H9 (cell line): Measurements from ENCODE around the gene RASGRP4. TPM values are rescaled to one million over a fixed set of nuclear protein-coding genes. Genes with fewer than 3 reads are reported as not detected.

ENCODE experiments used
- DNase-seq: peaks from one replicate; pipeline ENCODE4 v3.0.0-alpha.2; 2017
- H2AFZ ChIP-seq: one replicate; pipeline ENCODE4 v1.6.1; 2013; ENCODE audit warnings: mild to moderate bottlenecking, low read length, control low read depth, moderate library complexity
- H2AK5ac ChIP-seq: 2 replicates; pipeline ENCODE4 v1.6.1; 2013; ENCODE audit warnings: low read length, control low read depth, mixed read lengths; ENCODE audit not compliant: insufficient read length
- H2BK120ac ChIP-seq: one replicate; pipeline ENCODE4 v1.6.1; 2013; ENCODE audit warnings: low read depth, mild to moderate bottlenecking, low read length, control low read depth, inconsistent platforms; ENCODE audit not compliant: poor library complexity, severe bottlenecking
- H2BK12ac ChIP-seq: 2 replicates; pipeline ENCODE4 v1.6.1; 2013; ENCODE audit warnings: low read length, control low read depth, mixed read lengths, low read depth; ENCODE audit not compliant: insufficient read length
- H2BK15ac ChIP-seq: 2 replicates; pipeline ENCODE4 v1.6.1; 2013; ENCODE audit warnings: low read depth, low read length, control low read depth
- H2BK20ac ChIP-seq: one replicate; pipeline ENCODE4 v1.6.1; 2013; ENCODE audit warnings: low read depth, mild to moderate bottlenecking, low read length, control low read depth, inconsistent platforms; ENCODE audit not compliant: poor library complexity, severe bottlenecking
- H2BK5ac ChIP-seq: 2 replicates; pipeline ENCODE4 v1.6.1; 2013; ENCODE audit warnings: low read length, control low read depth, mixed read lengths; ENCODE audit not compliant: insufficient read length
- H3K14ac ChIP-seq: 2 replicates; pipeline ENCODE4 v1.6.1; 2013; ENCODE audit warnings: low read length, control low read depth; ENCODE audit not compliant: insufficient read depth
- H3K18ac ChIP-seq: 2 replicates; pipeline ENCODE4 v1.6.1; 2013; ENCODE audit warnings: low read depth, mild to moderate bottlenecking, mixed read lengths, low read length, control low read depth; ENCODE audit not compliant: insufficient read length
- H3K23ac ChIP-seq: 2 replicates; pipeline ENCODE4 v1.6.1; 2013; ENCODE audit warnings: low read length, control low read depth, mixed read lengths, low read depth; ENCODE audit not compliant: insufficient read length
- H3K23me2 ChIP-seq: 2 replicates; pipeline ENCODE4 v1.6.1; 2013; ENCODE audit warnings: low read depth, mild to moderate bottlenecking, mixed read lengths, low read length, control low read depth; ENCODE audit not compliant: insufficient read length, poor library complexity, severe bottlenecking
- H3K27ac ChIP-seq: 2 replicates; pipeline ENCODE4 v1.5.1; 2013; ENCODE audit warnings: low read length, control low read depth, mixed read lengths, low read depth; ENCODE audit not compliant: insufficient read length
- H3K27me3 ChIP-seq: 2 replicates; pipeline ENCODE4 v1.6.1; 2013; ENCODE audit warnings: low read length, control low read depth, inconsistent platforms; ENCODE audit not compliant: insufficient read depth
- H3K4ac ChIP-seq: 2 replicates; pipeline ENCODE4 v1.6.1; 2013; ENCODE audit warnings: low read depth, mild to moderate bottlenecking, control low read depth, inconsistent platforms, low read length, moderate library complexity
- H3K4me1 ChIP-seq: 2 replicates; pipeline ENCODE4 v1.6.1; 2013; ENCODE audit warnings: low read length, control low read depth, inconsistent platforms; ENCODE audit not compliant: insufficient read depth
- H3K4me2 ChIP-seq: 2 replicates; pipeline ENCODE4 v1.6.1; 2013; ENCODE audit warnings: low read length, control low read depth, mixed read lengths; ENCODE audit not compliant: insufficient read length, insufficient read depth
- H3K56ac ChIP-seq: 2 replicates; pipeline ENCODE4 v1.6.1; 2013; ENCODE audit warnings: low read depth, mild to moderate bottlenecking, mixed read lengths, low read length, control low read depth; ENCODE audit not compliant: insufficient read length
- H3K79me1 ChIP-seq: 2 replicates; pipeline ENCODE4 v1.6.1; 2013; ENCODE audit warnings: low read depth, mild to moderate bottlenecking, moderate library complexity, low read length, control low read depth, inconsistent platforms; ENCODE audit not compliant: insufficient read depth, poor library complexity, severe bottlenecking
- H3K79me2 ChIP-seq: 2 replicates; pipeline ENCODE4 v1.6.1; 2013; ENCODE audit warnings: low read length, control low read depth, inconsistent platforms; ENCODE audit not compliant: insufficient read depth
- H3K9ac ChIP-seq: 2 replicates; pipeline ENCODE4 v1.6.1; 2013; ENCODE audit warnings: low read length, control low read depth, mixed read lengths; ENCODE audit not compliant: insufficient read length; ENCODE audit errors: extremely low read depth
- H3K9me3 ChIP-seq: one replicate; pipeline ENCODE4 v1.6.1; 2013; ENCODE audit warnings: low read depth, low read length, inconsistent platforms; ENCODE audit not compliant: control insufficient read depth
- H3T11ph ChIP-seq: one replicate; pipeline ENCODE4 v1.6.1; 2013; ENCODE audit warnings: mild to moderate bottlenecking, low read length, control low read depth, inconsistent platforms
- H4K20me1 ChIP-seq: one replicate; pipeline ENCODE4 v1.6.1; 2013; ENCODE audit not compliant: control insufficient read depth, insufficient read length, insufficient read depth
- H4K5ac ChIP-seq: 2 replicates; pipeline ENCODE4 v1.6.1; 2013; ENCODE audit warnings: low read depth, mild to moderate bottlenecking, mixed read lengths, low read length, control low read depth; ENCODE audit not compliant: insufficient read length
- H4K8ac ChIP-seq: replicated peaks from 2 replicates; pipeline ENCODE4 v1.6.1; 2013; ENCODE audit warnings: low read length, control low read depth, mixed read lengths, low read depth; ENCODE audit not compliant: insufficient read length
- H4K91ac ChIP-seq: 2 replicates; pipeline ENCODE4 v1.6.1; 2013; ENCODE audit warnings: low read depth, mild to moderate bottlenecking, moderate library complexity, mixed read lengths, low read length, control low read depth; ENCODE audit not compliant: insufficient read length
- H3K27ac Mint-ChIP-seq, 3 experiments: 2 replicates in 2 of 3; 3 replicates in 1 of 3; pipeline ENCODE4 v1.8.0; 2020 to 2021; ENCODE audit warnings: mixed read lengths in 3 of 3, mild to moderate bottlenecking in 1 of 3, moderate library complexity in 1 of 3
- H3K27me3 Mint-ChIP-seq: 2 replicates; pipeline ENCODE4 v1.8.0; 2021; ENCODE audit warnings: low read depth, mild to moderate bottlenecking, moderate library complexity, mixed read lengths
- H3K36me3 Mint-ChIP-seq, 3 experiments: 2 replicates in 2 of 3; 3 replicates in 1 of 3; pipeline ENCODE4 v1.8.0; 2020 to 2021; ENCODE audit warnings: low read depth in 3 of 3, mixed read lengths in 3 of 3; ENCODE audit not compliant: insufficient read depth in 1 of 3
- H3K4me1 Mint-ChIP-seq, 2 experiments: 2 replicates each; pipeline ENCODE4 v1.8.0; 2020; ENCODE audit warnings: mixed read lengths in 2 of 2
- H3K4me3 Mint-ChIP-seq, 2 experiments: 2 replicates in 1 of 2; 3 replicates in 1 of 2; pipeline ENCODE4 v1.8.0; 2020 to 2021; ENCODE audit warnings: mild to moderate bottlenecking in 2 of 2, mixed read lengths in 2 of 2, moderate library complexity in 1 of 2
- H3K9me3 Mint-ChIP-seq, 2 experiments: 2 replicates in 1 of 2; 3 replicates in 1 of 2; pipeline ENCODE4 v1.8.0; 2020; ENCODE audit warnings: mild to moderate bottlenecking in 2 of 2, mixed read lengths in 2 of 2, moderate library complexity in 1 of 2
- CTCF ChIP-seq: fragments of 200-600 bp; sonication (generic); conservative IDR thresholded peaks from 3 replicates; pipeline ENCODE4 v1.8.0; 2021; ENCODE audit warnings: antibody characterized with exemption, mild to moderate bottlenecking
- WGBS: extraction: QIAGEN DNeasy Blood & Tissue Kit; methylation state at CpG from one replicate; pipeline ENCODE4 v1.1.7; 2013; ENCODE audit warnings: missing lambda C conversion rate, low lambda C conversion rate, mixed read lengths; ENCODE audit not compliant: insufficient read length; ENCODE audit errors: extremely low coverage; 5-methylcytosine and 5-hydroxymethylcytosine counted together
- total RNA-seq: library from RNA; stranded (reverse); gene quantifications from 2 replicates; pipeline ENCODE4 v1.2.1, GENCODE V29; 2021

RASGRP4 gene
- total RNA-seq, 1 experiment from 2014 or later, result 0.28 TPM

GRCh38 chr19:38463365-38463764 is 37.3 kb upstream of the RASGRP4 start:
- Histone ChIP-seq H2BK15ac (no peak overlapping the region), H3T11ph (no peak overlapping the region), H4K20me1 (no peaks in the 10 kb centered on the region), H3K9me3 (no peaks in the 10 kb centered on the region), H3K27ac (no peak overlapping the region), H3K4me2 (no peak overlapping the region), H3K23ac (no peak overlapping the region), H2AK5ac (no peak overlapping the region), H3K56ac (no peak overlapping the region), H4K5ac (no peak overlapping the region), H2AFZ (no peak overlapping the region), H2BK20ac (no peak overlapping the region), H4K91ac (no peak overlapping the region), H3K18ac (no peak overlapping the region), H2BK120ac (no peak overlapping the region), H2BK5ac (no peak overlapping the region), H3K4ac (no peak overlapping the region), H3K79me1 (no peaks in the 10 kb centered on the region), H3K23me2 (no peaks in the 10 kb centered on the region), H3K4me1 (no peaks in the 10 kb centered on the region), H3K14ac (no peak overlapping the region; the same call in 1 of the 2 replicates), H3K9ac (no peak overlapping the region), H3K27me3 (no peaks in the 10 kb centered on the region), H4K8ac (no peak overlapping the region), H3K79me2 (no peaks in the 10 kb centered on the region), H2BK12ac (no peak overlapping the region)
- H3K27ac Mint-ChIP-seq, result peak overlapping the region in 1 of 3 experiments; percentile 34; a peak in 3 of 7 replicates
- no peaks in the 10 kb centered on the region for H3K4me1 Mint-ChIP-seq
- WGBS, result no CpG with 5 or more reads among the region's 18 CpGs
- no peak for DNase-seq
- no peak for TF ChIP-seq CTCF
- no peaks in the 10 kb centered on the region for H3K27me3 Mint-ChIP-seq
- no peak overlapping the region for H3K4me3 Mint-ChIP-seq
- no peaks in the 10 kb centered on the region; a peak in 1 of 5 replicates for H3K9me3 Mint-ChIP-seq
- H3K36me3 Mint-ChIP-seq, result peaks cover 37 to 40% (median 37%) of the 10 kb centered on the region in 3 experiments
